Measurements from ENCODE around the gene CABLES2.

The CABLES2 gene

GRCh38 chr20:62404112-62404665, 2.9 kb downstream of the CABLES2 start:
- DNase-seq: no peak

GRCh38 chr20:62403331-62403730, 3.8 kb downstream of the CABLES2 start:
- DNase-seq: no peak

- no peak for DNase-seq
Observed at GRCh38 chr20:62402456-62403150, 4.5 kb downstream of the CABLES2 start.

GRCh38 chr20:62401331-62401779, 5.7 kb downstream of the CABLES2 start:
- peak; percentile 73 for DNase-seq

- DNase-seq: no peak
Observed at GRCh38 chr20:62400541-62400940, 6.5 kb downstream of the CABLES2 start.

GRCh38 chr20:62400021-62400420, 7.1 kb downstream of the CABLES2 start:
- no peak for DNase-seq

GRCh38 chr20:62398120-62398821, 8.8 kb downstream of the CABLES2 start:
- DNase-seq: no peak

- DNase-seq: no peak
Observed at GRCh38 chr20:62396367-62397239, 10.5 kb downstream of the CABLES2 start.

GRCh38 chr20:62395311-62396242, 11.5 kb downstream of the CABLES2 start:
- DNase-seq: no peak

GRCh38 chr20:62394248-62395245, 12.5 kb downstream of the CABLES2 start:
- no peak for DNase-seq

- DNase-seq: no peak
Observed at GRCh38 chr20:62393830-62394229, 13.3 kb downstream of the CABLES2 start.

- DNase-seq: no peak
Observed at GRCh38 chr20:62393335-62393665, 13.8 kb downstream of the CABLES2 start.

GRCh38 chr20:62392621-62393334, 14.3 kb downstream of the CABLES2 start:
- no peak for DNase-seq

- no peak for DNase-seq
Observed at GRCh38 chr20:62392077-62392418, 15.0 kb downstream of the CABLES2 start.

GRCh38 chr20:62391165-62392076, 15.7 kb downstream of the CABLES2 start:
- DNase-seq: no peak

GRCh38 chr20:62390317-62391164, 16.5 kb downstream of the CABLES2 start:
- DNase-seq: no peak

- DNase-seq: no peak
Observed at GRCh38 chr20:62389601-62390087, 17.4 kb downstream of the CABLES2 start.
